Activated CD8-positive, alpha-beta memory T cell treated with anti-CD3 and anti-CD28 coated beads, Interleukin-2, amount 10 ng/mL, durations not matched to agents 7 days and 5 days (primary cell): Measurements from ENCODE around the gene YTHDC2. TPM values are rescaled to one million over a fixed set of nuclear protein-coding genes. Genes with fewer than 3 reads are reported as not detected.

ENCODE experiments used
- ATAC-seq: fragments of 150-1000 bp; cut with Tn5 transposase; one replicate; pipeline ENCODE4 v1.10.0; 2021; ENCODE audit warnings: moderate library complexity
- CTCF ChIA-PET: fragments of 350-600 bp; sonication (Branson Sonifier 250); formaldehyde crosslinking; loops from one replicate; lab custom pipeline; 2021; ENCODE audit warnings: antibody characterized with exemption; lab: Charles Lee
- DNase-seq: peaks from one replicate; pipeline ENCODE4 v3.0.0-alpha.2; 2020
- H3K27ac Mint-ChIP-seq: one replicate; pipeline ENCODE4 v1.8.0; 2021; ENCODE audit warnings: mild to moderate bottlenecking, mixed read lengths
- H3K27me3 Mint-ChIP-seq: one replicate; pipeline ENCODE4 v1.8.0; 2021; ENCODE audit warnings: mixed read lengths
- H3K36me3 Mint-ChIP-seq: one replicate; pipeline ENCODE4 v1.8.0; 2021; ENCODE audit warnings: mild to moderate bottlenecking, mixed read lengths
- H3K4me1 Mint-ChIP-seq: one replicate; pipeline ENCODE4 v1.8.0; 2021; ENCODE audit warnings: mixed read lengths
- H3K4me3 Mint-ChIP-seq: one replicate; pipeline ENCODE4 v1.8.0; 2021; ENCODE audit warnings: mild to moderate bottlenecking, moderate library complexity, mixed read lengths
- H3K9me3 Mint-ChIP-seq: one replicate; pipeline ENCODE4 v1.8.0; 2022; ENCODE audit warnings: low read depth, mixed read lengths
- total RNA-seq, 2 experiments: library from RNA; stranded (reverse); gene quantifications; one replicate each; pipeline ENCODE4 v1.2.3, GENCODE V29; 2021

Gene YTHDC2
- total RNA-seq, 2 experiments from 2014 or later: 27.6 to 32.8 TPM

DNA sequence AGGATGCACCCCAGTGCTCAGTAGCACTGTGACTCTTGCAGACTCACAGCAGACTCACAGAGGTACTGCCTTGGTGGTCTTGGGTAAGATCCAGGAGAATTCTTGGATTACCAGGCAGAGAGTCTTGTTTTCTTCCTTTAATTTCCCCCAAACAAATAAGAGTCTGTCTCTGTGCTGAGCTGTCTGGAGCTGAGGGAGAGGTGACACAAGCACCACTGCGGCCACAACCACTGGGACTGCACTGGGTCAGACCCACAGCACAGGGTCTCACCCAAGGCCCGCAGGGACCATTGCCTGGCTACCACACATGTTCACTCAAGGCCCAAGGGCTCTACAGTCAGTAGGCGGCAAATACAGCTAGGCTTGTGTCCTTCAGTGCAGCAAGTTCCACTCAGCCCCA lies 11.4 kb upstream of the YTHDC2 start:
- H3K27me3 Mint-ChIP-seq: peaks cover 73% of the 10 kb centered on the region
- H3K4me1 Mint-ChIP-seq: peaks cover 8% of the 10 kb centered on the region
- CTCF ChIA-PET: interaction anchor here (1.0 kb wide), 1 partner anchor 9 kb away, joined by 3 read pairs; no protein-coding TSS in a partner anchor
- ATAC-seq: no peak
- peaks cover 9% of the 10 kb centered on the region for H3K36me3 Mint-ChIP-seq
- H3K27ac Mint-ChIP-seq: no peak overlapping the region
- H3K9me3 Mint-ChIP-seq: peaks cover 5% of the 10 kb centered on the region
- H3K4me3 Mint-ChIP-seq: no peak overlapping the region
- DNase-seq: no peak

DNA sequence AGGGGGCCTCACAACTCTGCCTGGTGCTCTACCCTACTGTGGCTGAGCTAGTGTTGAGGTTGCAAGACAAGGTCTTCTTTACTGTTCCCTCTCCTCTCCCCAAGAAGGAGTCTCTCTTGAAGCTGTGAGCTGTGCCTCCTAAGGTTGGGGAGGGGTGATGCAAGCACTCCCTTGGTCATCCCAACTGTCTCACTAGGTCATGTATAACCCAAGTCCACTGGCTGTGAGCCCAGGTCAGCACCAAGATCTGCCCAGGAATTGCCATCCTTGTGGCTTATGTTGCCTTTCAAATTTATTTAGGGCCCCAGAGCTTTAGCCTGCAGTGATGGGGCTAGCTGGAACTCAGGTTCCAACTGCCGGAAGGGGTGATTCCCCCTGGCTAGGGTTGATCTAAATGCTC lies 10.3 kb upstream of the YTHDC2 start:
- H3K9me3 Mint-ChIP-seq: peaks cover 5% of the 10 kb centered on the region
- H3K36me3 Mint-ChIP-seq: peaks cover 9% of the 10 kb centered on the region
- H3K4me3 Mint-ChIP-seq: no peak overlapping the region
- DNase-seq (no peak), ATAC-seq (no peak)
- peaks cover 75% of the 10 kb centered on the region for H3K27me3 Mint-ChIP-seq
- CTCF ChIA-PET: interaction anchor here (1.0 kb wide), 2 partner anchors 10 to 123 kb away, joined by 3 read pairs; no protein-coding TSS in a partner anchor
- no peak overlapping the region for H3K27ac Mint-ChIP-seq
- peaks cover 19% of the 10 kb centered on the region for H3K4me1 Mint-ChIP-seq

DNA sequence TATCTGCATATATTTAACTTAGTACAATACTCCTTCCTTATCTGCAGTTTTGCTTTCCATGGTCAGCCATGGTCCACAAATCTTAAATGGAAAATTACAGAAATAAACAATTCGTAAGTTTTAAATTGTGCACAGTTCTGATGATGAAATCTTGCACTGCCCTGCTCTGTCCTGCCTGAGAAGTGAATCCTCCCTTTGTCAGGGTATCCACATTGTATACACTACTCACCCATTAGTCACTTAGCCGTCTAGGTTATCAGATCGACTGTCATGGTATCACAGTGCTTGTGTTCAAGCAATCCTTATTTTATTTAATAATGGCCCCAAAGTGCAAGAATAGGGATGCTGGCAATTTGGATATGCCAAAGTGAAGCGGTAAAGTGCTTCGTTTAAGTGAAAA lies 8.3 kb upstream of the YTHDC2 start:
- H3K4me1 Mint-ChIP-seq: peaks cover 25% of the 10 kb centered on the region
- no peak for ATAC-seq
- CTCF ChIA-PET: interaction anchor here (1.0 kb wide), 1 partner anchor 8 kb away, joined by 3 read pairs; the partner anchor contains the start of gene YTHDC2
- peaks cover 2% of the 10 kb centered on the region for H3K9me3 Mint-ChIP-seq
- no peak overlapping the region for H3K27ac Mint-ChIP-seq
- H3K4me3 Mint-ChIP-seq: no peak overlapping the region
- no peak for DNase-seq
- peaks cover 4% of the 10 kb centered on the region for H3K36me3 Mint-ChIP-seq
- H3K27me3 Mint-ChIP-seq: peaks cover 75% of the 10 kb centered on the region

DNA sequence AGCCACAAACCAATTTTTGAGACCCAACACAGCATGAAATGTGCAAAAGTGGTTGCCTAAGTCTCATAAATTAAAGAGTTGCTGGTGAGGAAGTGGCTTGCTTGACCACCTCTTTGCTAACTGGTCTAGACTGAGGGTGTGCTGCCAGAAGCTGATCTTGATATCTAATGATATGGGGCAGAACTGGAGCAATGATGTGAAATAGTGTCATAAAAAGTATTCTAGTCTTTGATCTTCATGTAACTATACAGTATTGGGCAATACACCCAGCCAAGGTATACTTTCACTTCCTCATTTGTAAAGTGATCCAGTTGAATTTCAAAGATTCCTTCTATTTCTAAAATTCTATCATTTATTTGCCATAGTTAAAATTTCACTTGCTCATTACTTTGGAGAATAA lies 5.9 kb upstream of the YTHDC2 start:
- H3K4me3 Mint-ChIP-seq: no peak overlapping the region
- DNase-seq: peak; percentile 77
- CTCF ChIA-PET: interaction anchor here (0.8 kb wide), 1 partner anchor 123 kb away, joined by 3 read pairs; no protein-coding TSS in a partner anchor

DNA sequence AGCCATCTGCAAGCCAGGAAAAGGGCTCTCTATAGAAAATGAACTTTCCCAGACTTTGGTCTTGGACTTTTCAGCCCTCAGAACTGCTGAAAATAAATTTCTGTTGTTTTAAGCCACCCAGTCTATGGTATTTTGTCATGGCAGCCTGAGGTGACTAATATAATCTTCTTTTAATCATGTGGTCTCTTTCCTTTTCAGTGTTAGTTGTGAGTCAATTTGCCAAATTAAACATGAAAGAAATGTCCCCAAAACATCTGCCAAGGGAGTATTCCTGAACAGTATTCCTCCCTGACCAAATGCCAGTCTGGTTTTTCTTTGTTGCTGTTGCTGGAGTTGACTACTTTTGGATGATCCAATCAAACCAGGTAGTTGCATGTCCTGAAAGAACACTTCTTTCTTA lies 4.7 kb upstream of the YTHDC2 start:
- no peaks in the 10 kb centered on the region for H3K9me3 Mint-ChIP-seq
- no peak overlapping the region for H3K4me3 Mint-ChIP-seq
- H3K4me1 Mint-ChIP-seq: peaks cover 32% of the 10 kb centered on the region
- H3K36me3 Mint-ChIP-seq: peaks cover 1% of the 10 kb centered on the region
- peaks cover 56% of the 10 kb centered on the region for H3K27me3 Mint-ChIP-seq
- CTCF ChIA-PET: interaction anchor here (4.3 kb wide), 1 partner anchor 173 kb away, joined by 42 read pairs; no protein-coding TSS in a partner anchor
- no peak overlapping the region for H3K27ac Mint-ChIP-seq
- DNase-seq: no peak
- ATAC-seq: no peak

More for the DNA sequence above, 5.9 kb upstream of the YTHDC2 start:
- H3K27ac Mint-ChIP-seq: no peak overlapping the region
- H3K27me3 Mint-ChIP-seq: peaks cover 60% of the 10 kb centered on the region
- H3K36me3 Mint-ChIP-seq: no peaks in the 10 kb centered on the region
- H3K9me3 Mint-ChIP-seq: no peaks in the 10 kb centered on the region
- ATAC-seq: peak; percentile 81
- peaks cover 27% of the 10 kb centered on the region for H3K4me1 Mint-ChIP-seq

DNA sequence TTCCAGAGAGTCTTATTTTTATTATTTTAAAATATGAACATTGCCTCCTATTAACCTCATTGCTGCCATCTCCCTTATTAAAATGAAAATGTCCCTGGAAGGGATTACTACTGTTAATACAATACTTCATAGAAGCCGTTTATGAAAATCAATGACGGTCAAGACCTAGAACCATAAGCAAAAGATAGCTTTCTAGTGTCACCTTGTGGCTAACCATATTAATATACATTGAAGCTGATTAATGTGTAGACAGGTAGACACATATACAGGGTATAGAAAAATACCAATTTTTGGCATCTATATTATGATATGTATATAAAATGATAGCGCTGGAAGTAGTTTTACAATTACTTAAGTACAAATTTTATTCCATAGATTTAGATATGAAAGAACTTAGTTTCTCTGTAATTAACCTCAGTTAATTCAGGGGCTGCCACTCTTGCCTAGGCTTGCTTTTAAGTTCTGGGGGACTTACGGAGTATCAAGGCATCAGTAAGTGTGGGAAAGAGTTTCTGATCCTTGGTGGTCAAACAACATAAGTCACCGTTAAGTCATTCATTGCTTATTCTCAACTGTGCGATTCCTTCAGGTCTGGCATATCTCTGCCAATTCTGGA lies 2.5 kb upstream of the YTHDC2 start:
- Mint-ChIP-seq H3K9me3 (no peaks in the 10 kb centered on the region), H3K36me3 (peaks cover 10% of the 10 kb centered on the region), H3K27me3 (peaks cover 42% of the 10 kb centered on the region), H3K27ac (no peak overlapping the region), H3K4me1 (peaks cover 41% of the 10 kb centered on the region), H3K4me3 (no peak overlapping the region)
- DNase-seq (no peak), ATAC-seq (no peak)
- CTCF ChIA-PET: interaction anchor here (0.8 to 4.4 kb wide), 17 partner anchors 10 to 581 kb away, joined by 3 to 42 read pairs (median 4); partner anchors contain the start of gene DCP2

DNA sequence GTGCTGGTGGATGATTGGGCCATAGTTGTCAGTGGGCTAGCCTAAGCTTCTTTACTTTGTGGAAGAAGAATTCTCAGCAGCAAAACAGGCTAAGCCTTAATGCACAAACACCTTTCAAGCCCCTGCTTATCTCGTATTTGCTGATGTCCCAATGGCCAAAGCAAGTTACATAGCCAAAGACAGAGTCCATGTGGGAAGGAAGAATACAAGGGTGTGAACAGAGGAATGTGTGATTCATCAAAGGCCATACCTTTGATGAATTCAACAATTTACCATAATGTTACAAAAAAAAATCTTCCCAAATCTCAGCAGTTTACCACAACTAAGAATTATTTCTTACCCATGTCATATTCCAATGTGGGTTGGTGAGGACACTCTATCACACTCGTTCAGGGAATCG lies 1.2 kb upstream of the YTHDC2 start:
- CTCF ChIA-PET: interaction anchor here (0.7 to 4.4 kb wide), 5 partner anchors 9 to 516 kb away, joined by 3 to 42 read pairs (median 6); partner anchors contain the start of gene MCC
- H3K36me3 Mint-ChIP-seq: peaks cover 17% of the 10 kb centered on the region
- H3K4me3 Mint-ChIP-seq: no peak overlapping the region
- ATAC-seq (no peak), DNase-seq (no peak)
- peaks cover 34% of the 10 kb centered on the region for H3K27me3 Mint-ChIP-seq
- H3K4me1 Mint-ChIP-seq: peaks cover 44% of the 10 kb centered on the region
- no peaks in the 10 kb centered on the region for H3K9me3 Mint-ChIP-seq
- H3K27ac Mint-ChIP-seq: no peak overlapping the region

DNA sequence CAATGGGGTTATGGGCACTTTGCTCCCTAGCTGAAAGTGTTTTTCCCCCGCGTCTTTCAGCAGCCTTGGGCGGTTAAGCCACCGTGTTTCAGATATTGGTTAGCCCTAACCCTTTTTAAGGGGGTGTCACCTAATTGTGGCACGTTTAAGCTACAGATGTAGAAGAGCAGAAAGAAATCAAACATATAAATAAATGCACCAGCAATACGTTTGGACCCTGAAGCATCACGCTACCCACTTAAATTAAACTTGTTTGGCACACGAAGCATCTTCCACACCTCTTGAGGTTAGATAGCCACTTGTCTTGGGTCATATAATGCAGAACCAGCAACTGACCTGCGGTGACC lies 768 bp downstream of the YTHDC2 start:
- Mint-ChIP-seq H3K9me3 (no peaks in the 10 kb centered on the region), H3K27me3 (peaks cover 16% of the 10 kb centered on the region), H3K27ac (peak overlapping the region; percentile 84), H3K36me3 (peaks cover 24% of the 10 kb centered on the region), H3K4me3 (peak overlapping the region; percentile 85), H3K4me1 (peaks cover 30% of the 10 kb centered on the region)
- no peak for ATAC-seq
- CTCF ChIA-PET: interaction anchor here (1.2 to 1.6 kb wide), 6 partner anchors 8 to 516 kb away, joined by 3 to 6 read pairs (median 5); no protein-coding TSS in a partner anchor
- DNase-seq: no peak

DNA sequence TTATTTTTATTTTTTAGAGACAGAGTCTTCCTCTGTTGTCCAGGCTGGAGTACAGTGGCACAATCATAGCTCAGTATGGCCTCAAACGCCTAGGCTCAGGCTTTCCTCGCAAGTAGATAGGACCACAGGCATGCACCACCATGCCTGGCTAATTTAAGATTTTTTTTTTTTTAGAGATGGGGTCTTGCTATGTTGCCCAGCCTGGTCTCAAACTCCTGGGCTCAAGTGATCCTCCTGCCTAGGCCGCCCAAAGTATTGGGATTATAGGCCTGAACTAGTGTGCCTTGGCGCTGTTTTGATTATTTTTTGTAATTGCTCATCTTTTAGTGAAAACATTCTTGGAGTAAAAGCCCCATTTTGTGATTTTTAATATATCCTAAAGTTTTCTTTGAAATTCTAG lies 5.4 kb downstream of the YTHDC2 start:
- Mint-ChIP-seq H3K27me3 (no peaks in the 10 kb centered on the region), H3K27ac (no peak overlapping the region), H3K9me3 (no peaks in the 10 kb centered on the region), H3K36me3 (peaks cover 42% of the 10 kb centered on the region), H3K4me3 (no peak overlapping the region), H3K4me1 (peaks cover 45% of the 10 kb centered on the region)
- DNase-seq: no peak
- ATAC-seq: no peak
- CTCF ChIA-PET: no interaction called here

DNA sequence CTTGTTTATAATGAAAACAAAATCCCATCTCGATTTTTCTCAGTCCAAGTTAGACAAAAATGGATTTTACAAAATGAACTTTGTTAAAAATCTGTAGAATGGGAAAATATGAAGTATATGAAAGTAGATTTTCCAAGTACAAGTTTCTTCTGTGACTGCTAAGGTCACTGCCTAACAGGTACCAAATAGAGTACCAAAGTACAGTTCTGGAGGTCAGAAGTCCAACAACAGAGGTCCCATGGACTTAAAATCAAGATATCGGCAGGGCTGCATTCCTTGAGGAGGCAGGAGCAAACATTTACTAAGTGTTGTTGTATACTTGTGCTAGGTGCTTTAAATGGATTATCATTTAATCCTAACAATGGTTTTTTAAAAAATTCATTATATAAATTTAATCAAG lies 5.9 kb downstream of the YTHDC2 start:
- Mint-ChIP-seq H3K9me3 (no peaks in the 10 kb centered on the region), H3K4me1 (peaks cover 46% of the 10 kb centered on the region), H3K27ac (no peak overlapping the region), H3K4me3 (no peak overlapping the region), H3K36me3 (peaks cover 44% of the 10 kb centered on the region), H3K27me3 (no peaks in the 10 kb centered on the region)
- no peak for DNase-seq
- ATAC-seq: no peak
- CTCF ChIA-PET: no interaction called here

DNA sequence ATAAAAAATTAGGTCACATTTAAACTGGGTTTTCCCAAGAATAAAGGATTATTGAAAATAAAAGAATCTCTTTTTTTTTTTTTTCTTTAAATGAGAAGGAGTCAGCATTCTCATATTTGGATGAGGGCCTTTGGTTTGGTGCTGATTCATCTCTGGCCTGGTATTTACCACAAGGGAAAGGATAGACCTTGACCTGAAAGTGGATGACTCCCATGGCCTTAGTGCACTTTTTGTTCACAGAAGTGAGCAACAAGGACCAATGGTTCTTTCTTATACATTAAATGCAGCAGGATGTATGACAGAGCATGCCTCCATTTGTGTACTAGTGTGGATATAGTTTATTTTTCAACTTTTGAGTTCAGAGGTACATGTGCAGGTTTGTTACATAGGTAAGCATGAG lies 6.9 kb downstream of the YTHDC2 start:
- Mint-ChIP-seq H3K27me3 (no peaks in the 10 kb centered on the region), H3K36me3 (peaks cover 40% of the 10 kb centered on the region), H3K9me3 (no peaks in the 10 kb centered on the region), H3K4me3 (no peak overlapping the region), H3K4me1 (peaks cover 45% of the 10 kb centered on the region), H3K27ac (peak overlapping the region; percentile 3)
- CTCF ChIA-PET: interaction anchor here (1.4 kb wide), 1 partner anchor 9 kb away, joined by 6 read pairs; no protein-coding TSS in a partner anchor
- peak; percentile 65 for DNase-seq
- peak; percentile 63 for ATAC-seq

DNA sequence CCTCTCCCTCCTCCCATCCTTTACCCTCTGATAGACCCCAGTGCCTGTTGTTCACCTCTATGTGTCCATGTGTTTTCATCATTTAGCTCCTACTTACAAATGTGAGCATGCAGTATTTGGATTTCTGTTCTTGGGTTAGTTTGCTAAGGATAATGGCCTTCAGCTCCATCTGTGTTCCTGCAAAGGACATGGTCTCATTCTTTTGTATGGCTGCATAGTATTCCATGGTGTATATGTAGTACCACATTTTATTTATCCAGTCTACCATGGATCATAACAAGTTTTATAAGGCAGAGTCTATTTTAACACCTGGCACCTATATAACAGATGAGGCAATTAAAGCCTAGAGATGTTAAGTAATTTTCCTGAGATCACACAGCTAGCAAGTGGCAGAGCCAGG lies 7.4 kb downstream of the YTHDC2 start:
- Mint-ChIP-seq H3K27me3 (no peaks in the 10 kb centered on the region), H3K4me1 (peaks cover 42% of the 10 kb centered on the region), H3K27ac (peak overlapping the region; percentile 3), H3K9me3 (no peaks in the 10 kb centered on the region), H3K4me3 (no peak overlapping the region), H3K36me3 (peaks cover 36% of the 10 kb centered on the region)
- CTCF ChIA-PET: interaction anchor here (0.7 to 1.4 kb wide), 2 partner anchors 10 to 87 kb away, joined by 3 to 6 read pairs; no protein-coding TSS in a partner anchor
- ATAC-seq (peak; percentile 9), DNase-seq (no peak)

DNA sequence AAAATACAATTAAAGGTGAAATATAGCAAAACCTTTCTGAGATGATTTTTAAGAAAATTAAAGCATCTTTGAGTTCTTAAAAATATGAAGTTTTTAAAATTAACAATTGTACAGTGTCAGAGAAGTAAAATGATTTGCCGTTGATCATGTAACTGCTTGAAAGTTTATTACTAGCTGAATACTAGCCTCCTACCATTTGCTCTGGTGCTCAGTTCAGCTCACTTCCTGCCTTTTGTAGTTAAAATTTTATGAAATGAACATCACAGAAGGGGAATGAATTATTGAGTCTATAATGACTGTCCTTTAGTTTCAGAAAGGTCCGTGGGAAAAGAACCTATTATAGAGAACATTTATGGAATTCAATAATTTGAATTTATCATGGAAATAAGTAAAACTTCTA lies 9.7 kb downstream of the YTHDC2 start:
- DNase-seq (no peak), ATAC-seq (no peak)
- peaks cover 33% of the 10 kb centered on the region for H3K4me1 Mint-ChIP-seq
- peaks cover 31% of the 10 kb centered on the region for H3K36me3 Mint-ChIP-seq
- H3K27me3 Mint-ChIP-seq: no peaks in the 10 kb centered on the region
- CTCF ChIA-PET: interaction anchor here (1.7 kb wide), 1 partner anchor 9 kb away, joined by 5 read pairs; the partner anchor contains the start of gene YTHDC2
- peak overlapping the region; percentile 45 for H3K27ac Mint-ChIP-seq
- H3K9me3 Mint-ChIP-seq: no peaks in the 10 kb centered on the region
- H3K4me3 Mint-ChIP-seq: no peak overlapping the region

DNA sequence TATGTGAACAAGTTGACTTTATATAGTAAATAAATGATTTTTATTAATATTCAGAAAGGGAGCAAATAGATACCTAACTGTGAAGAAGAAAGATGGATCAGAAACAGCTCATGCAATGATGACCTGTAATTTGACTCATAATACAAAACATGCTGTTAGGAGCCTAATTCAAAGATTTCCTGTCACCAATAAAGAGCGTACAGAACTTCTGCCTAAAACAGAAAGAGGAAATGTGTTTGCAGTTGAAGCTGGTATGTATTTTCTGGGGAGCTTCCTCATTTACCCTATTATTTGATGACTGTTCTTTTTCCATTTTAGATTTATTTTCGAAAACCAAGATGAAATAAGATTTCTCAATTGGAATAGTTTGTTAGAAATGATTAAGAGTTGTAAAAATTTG lies 11.4 kb downstream of the YTHDC2 start:
- peaks cover 29% of the 10 kb centered on the region for H3K4me1 Mint-ChIP-seq
- H3K27me3 Mint-ChIP-seq: no peaks in the 10 kb centered on the region
- peak overlapping the region; percentile 60 for H3K27ac Mint-ChIP-seq
- ATAC-seq (peak; percentile 79), DNase-seq (no peak)
- CTCF ChIA-PET: interaction anchor here (1.3 to 1.5 kb wide), 3 partner anchors 14 to 81 kb away, joined by 3 to 6 read pairs (median 4); no protein-coding TSS in a partner anchor
- H3K36me3 Mint-ChIP-seq: peaks cover 31% of the 10 kb centered on the region
- H3K4me3 Mint-ChIP-seq: peak overlapping the region; percentile 24
- no peaks in the 10 kb centered on the region for H3K9me3 Mint-ChIP-seq
